ENCODE data around the gene CRIM1. TPM values are rescaled to one million over a fixed set of nuclear protein-coding genes. Genes with fewer than 3 reads are reported as not detected.

The CRIM1 gene
- total RNA-seq, 1 donor = 949 TPM

DNA sequence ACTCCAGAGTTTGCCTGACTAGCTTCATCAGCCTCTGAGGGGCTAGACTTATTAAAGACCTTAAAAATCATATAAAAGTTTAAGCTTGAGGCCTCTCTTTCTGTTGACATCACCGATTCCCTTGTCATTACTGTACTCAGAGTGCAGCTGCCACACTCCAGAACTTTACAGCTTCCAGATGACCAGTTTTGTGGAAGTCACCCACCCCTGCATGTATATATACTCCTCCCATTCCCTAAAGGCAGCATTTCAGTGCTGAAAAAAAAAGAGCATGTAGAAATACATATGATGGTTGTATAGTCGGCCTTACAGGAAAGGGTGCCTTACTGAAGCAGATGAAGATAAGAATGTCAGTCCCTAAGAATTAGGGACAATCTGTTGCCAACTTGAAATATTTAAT, 125.1 kb downstream of the CRIM1 start:
- TF ChIP-seq, protein P1, sequence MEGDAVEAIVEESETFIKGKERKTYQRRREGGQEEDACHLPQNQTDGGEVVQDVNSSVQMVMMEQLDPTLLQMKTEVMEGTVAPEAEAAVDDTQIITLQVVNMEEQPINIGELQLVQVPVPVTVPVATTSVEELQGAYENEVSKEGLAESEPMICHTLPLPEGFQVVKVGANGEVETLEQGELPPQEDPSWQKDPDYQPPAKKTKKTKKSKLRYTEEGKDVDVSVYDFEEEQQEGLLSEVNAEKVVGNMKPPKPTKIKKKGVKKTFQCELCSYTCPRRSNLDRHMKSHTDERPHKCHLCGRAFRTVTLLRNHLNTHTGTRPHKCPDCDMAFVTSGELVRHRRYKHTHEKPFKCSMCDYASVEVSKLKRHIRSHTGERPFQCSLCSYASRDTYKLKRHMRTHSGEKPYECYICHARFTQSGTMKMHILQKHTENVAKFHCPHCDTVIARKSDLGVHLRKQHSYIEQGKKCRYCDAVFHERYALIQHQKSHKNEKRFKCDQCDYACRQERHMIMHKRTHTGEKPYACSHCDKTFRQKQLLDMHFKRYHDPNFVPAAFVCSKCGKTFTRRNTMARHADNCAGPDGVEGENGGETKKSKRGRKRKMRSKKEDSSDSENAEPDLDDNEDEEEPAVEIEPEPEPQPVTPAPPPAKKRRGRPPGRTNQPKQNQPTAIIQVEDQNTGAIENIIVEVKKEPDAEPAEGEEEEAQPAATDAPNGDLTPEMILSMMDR (IDR thresholded peaks at IDR 0.05; ENCODE audit: insufficient read depth, low read depth, low read length) = no peak
- H3K4me3 ChIP-seq (ENCODE audit: low read depth, low read length) = no peak overlapping the region
- peak; percentile 51 for DNase-seq (ENCODE audit: low read depth)

DNA sequence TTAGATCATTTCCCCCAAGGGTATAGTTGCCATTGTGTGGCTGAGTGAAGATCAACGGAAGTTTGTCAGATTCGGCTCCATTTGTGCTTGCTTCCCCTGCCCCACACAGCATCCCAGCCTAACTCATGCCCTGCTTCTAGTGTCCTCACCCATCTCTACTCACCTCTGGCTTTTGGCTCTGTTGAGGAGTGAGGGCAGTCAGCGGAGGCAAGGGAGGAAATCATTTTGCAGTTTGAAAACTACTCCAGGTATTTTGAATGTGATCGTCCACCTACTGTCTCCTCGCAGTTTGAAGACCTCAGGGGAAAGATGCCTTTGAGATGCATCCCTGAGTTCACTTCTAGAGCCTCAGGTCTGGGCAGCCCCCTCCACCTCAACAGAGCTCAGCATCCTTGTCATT, 126.1 kb downstream of the CRIM1 start:
- no peak overlapping the region for H3K4me3 ChIP-seq (ENCODE audit: low read depth, low read length)
- no peak for DNase-seq (ENCODE audit: low read depth)
- TF ChIP-seq, protein P1 (IDR thresholded peaks at IDR 0.05; ENCODE audit: insufficient read depth, low read depth, low read length) = no peak

DNA sequence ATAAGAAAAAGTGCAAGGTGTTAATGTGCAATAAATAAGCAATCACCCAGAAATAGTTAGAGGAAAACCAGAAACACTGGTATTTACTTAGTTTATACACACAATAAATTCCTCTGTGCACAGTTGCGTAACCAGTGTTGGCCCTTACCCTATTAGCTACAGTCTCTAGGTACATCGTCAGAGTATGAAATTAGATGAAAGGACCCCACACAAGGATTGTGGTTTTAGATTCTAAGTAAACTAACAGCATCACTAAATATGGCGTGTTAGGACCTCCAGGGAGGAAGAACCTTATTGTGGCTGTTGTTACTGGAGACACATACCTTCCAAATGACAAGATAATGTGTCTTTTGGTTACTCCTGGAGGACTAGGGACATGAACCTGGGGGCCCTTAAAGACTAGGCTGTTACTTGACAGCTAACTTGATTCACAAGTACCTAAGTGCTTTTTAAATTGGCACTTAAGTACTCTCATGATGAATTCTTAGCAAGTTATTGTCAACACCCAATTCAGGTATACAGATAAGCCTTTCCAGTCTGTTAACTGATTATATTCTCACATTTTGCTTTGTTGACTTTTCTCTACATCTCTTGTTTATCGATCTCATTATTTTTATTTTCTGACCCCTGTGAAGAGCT, 127.1 kb downstream of the CRIM1 start:
- DNase-seq (ENCODE audit: low read depth) = peak; percentile 95

DNA sequence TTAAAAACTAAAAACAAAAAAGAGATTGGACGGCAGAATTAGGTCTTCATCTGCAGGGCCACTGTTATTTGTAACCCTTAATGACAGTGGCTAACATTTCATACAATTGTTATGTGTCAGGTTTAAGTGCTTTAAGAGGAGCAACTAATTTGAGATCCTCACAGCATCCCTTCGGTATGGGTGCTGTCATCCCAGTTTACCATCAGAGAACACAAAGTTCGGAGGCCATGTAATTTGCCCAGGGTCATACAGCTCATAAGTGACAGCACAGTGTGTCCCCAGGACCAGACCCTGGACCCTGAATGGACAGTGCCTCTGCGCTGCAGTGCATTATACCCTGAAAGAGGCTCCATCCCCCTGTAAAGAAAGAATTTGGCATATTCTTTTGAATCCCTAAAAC, 127.7 kb downstream of the CRIM1 start:
- TF ChIP-seq, protein P1 (IDR thresholded peaks at IDR 0.05; ENCODE audit: insufficient read depth, low read depth, low read length) = no peak
- H3K4me3 ChIP-seq (ENCODE audit: low read depth, low read length) = no peak overlapping the region
- DNase-seq (ENCODE audit: low read depth) = no peak

More for the DNA sequence above, 127.1 kb downstream of the CRIM1 start:
- TF ChIP-seq, protein P1 (IDR thresholded peaks at IDR 0.05; ENCODE audit: insufficient read depth, low read depth, low read length) = no peak
- H3K4me3 ChIP-seq (ENCODE audit: low read depth, low read length) = no peak overlapping the region

DNA sequence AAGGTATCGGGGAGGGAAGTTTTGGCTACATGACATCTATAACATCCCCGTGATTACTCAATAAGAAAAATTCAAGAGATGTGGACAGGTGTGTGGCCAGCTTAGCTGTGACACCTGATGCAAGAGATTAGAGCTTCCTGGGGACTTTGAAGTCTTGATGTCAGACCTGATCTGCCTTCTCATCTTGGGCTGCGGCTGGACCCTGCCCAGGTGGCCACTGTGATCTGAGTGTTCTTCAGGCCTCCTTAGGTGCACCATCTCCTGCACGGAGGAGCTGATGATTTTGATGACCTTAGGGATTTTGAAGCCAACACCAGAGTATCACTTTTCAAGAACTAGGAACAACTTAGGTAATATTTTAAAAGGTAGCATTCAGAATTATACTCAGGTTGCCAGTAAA, 128.9 kb downstream of the CRIM1 start:
- DNase-seq (ENCODE audit: low read depth) = no peak
- H3K4me3 ChIP-seq (ENCODE audit: low read depth, low read length) = no peak overlapping the region
- TF ChIP-seq, protein P1 (IDR thresholded peaks at IDR 0.05; ENCODE audit: insufficient read depth, low read depth, low read length) = no peak

DNA sequence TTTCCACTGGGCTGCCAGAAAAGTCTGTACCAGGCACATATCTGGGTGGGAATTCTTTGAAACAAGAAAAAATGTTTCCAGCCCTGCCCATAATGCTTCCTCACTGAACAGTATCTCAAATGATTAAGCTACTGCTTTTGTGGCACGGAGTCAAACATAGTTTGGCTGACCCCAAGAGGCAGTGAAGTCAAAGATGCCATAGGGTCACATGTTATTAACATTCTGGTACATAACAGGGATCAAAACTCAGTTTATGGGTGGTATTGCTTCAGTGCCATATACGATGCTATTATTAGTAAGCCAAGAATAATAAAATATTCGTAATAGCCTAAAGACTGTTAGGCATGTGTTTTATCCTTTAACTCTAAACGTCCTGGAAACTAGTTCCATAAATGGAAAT, 129.9 kb downstream of the CRIM1 start:
- TF ChIP-seq, protein P1 (IDR thresholded peaks at IDR 0.05; ENCODE audit: insufficient read depth, low read depth, low read length) = no peak
- peak; percentile 95 for DNase-seq (ENCODE audit: low read depth)
- no peak overlapping the region for H3K4me3 ChIP-seq (ENCODE audit: low read depth, low read length)

DNA sequence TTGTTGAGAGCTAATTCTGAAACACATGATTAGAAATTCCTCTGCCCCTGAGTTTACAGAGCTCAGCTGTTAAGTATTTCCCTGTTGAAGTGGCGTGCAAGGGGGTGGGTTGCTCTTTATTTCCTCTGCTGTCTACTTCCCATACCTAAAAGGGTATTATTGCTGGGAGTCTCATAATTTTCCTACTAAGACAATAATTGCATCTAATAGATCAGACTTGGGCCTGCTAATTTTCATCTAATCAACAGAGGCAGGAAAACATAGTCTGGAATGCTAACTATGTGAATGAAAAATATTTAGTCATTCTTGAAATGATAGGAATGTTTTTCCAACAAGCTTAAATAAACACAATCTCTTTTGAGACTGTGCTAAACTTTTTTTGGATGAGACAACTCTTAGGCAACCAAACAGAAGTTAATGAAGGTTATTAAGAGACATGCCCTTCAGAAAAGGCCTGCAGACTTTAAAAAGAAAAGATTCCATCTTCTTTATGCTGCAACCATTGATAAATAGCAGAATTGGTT, 131.0 kb downstream of the CRIM1 start:
- H3K4me3 ChIP-seq (ENCODE audit: low read depth, low read length) = no peak overlapping the region
- DNase-seq (ENCODE audit: low read depth) = peak; percentile 75
- TF ChIP-seq, protein P1 (IDR thresholded peaks at IDR 0.05; ENCODE audit: insufficient read depth, low read depth, low read length) = no peak

Measured in fibroblast of villous mesenchyme (primary cell).